ENCODE results near the gene FBXO8.
"Not testable (repeated sequence)": the region's sequence is repeated elsewhere in the genome, so short reads cannot be mapped to it uniquely, and the experiment has no call there.

The FBXO8 gene, protein sequence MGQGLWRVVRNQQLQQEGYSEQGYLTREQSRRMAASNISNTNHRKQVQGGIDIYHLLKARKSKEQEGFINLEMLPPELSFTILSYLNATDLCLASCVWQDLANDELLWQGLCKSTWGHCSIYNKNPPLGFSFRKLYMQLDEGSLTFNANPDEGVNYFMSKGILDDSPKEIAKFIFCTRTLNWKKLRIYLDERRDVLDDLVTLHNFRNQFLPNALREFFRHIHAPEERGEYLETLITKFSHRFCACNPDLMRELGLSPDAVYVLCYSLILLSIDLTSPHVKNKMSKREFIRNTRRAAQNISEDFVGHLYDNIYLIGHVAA

DNA sequence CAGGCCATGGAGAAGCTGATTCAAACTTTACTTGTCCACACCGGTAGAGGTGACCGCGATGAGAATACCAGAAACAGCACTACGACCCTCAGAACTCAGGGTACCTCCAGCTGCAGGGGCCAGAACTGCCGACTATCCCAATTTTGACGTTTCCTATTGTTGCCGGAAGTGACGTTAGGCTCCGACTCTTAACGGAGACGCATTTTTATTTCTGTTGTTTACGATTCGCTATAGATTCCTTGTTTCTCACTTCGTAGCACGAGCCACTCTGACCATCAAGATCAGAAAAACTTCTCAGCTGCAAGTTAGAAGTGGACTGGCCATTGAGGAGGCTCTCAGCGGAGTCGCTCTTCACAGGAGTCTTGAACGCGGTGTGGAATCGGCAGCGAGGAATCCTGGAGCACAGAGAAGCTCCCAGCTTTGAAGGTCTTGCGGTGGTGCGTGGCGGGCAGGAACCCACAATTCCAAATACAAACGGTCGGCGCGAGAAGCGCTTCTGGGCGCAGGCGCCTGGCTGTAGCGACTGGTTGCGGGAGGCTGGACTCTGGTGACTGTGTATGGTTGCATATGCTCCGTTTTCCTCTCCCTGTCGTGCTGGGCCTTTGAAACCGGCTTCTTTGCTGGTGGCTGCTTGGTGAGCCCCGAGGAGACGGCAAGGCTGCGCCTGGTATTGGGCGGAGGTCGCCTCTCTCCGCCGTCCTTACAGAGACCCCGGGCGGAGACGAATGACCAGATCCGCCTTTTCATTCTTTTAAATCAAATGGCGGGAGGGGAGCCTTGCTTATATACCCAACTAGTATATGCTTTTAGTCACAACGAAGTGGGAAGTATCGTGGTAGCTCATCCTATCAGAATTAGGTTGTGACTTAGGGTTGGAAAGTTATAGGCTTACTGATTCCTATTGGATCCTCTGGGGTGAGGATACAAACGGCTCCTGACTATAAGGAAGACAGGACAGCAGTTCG lies at the start of gene FBXO8, which contains the start of gene CEP44:
Gene FBXO8 (minus strand): TSS at position 161 of the 965 bp plus-strand sequence. CDS start 20,575 bp downstream, outside the sequence.
Gene CEP44 (plus strand): TSS at position 405 of the 965 bp plus-strand sequence. CDS start 15,211 bp downstream, outside the sequence.
- peak; percentile 74 for DNase-seq (ENCODE audit: low spot score)

- no peak for DNase-seq (ENCODE audit: low spot score)
These were observed 49.5 kb upstream of the FBXO8 start for GRCh38 chr4:174332741-174333493.

- DNase-seq (ENCODE audit: low spot score): no peak
These were observed 41.3 kb upstream of the FBXO8 start for GRCh38 chr4:174324725-174325124.

GRCh38 chr4:174324236-174324635 lies 40.8 kb upstream of the FBXO8 start:
- no peak for DNase-seq (ENCODE audit: low spot score)

GRCh38 chr4:174320494-174321199 lies 37.2 kb upstream of the FBXO8 start:
- DNase-seq (ENCODE audit: low spot score): no peak

- DNase-seq (ENCODE audit: low spot score): peak; percentile 45
These were observed 35.6 kb upstream of the FBXO8 start for GRCh38 chr4:174318829-174319764.

- no peak for DNase-seq (ENCODE audit: low spot score)
These were observed 34.1 kb upstream of the FBXO8 start for GRCh38 chr4:174317531-174317930.

- no peak for DNase-seq (ENCODE audit: low spot score)
These were observed 33.5 kb upstream of the FBXO8 start for GRCh38 chr4:174316954-174317353.

DNA sequence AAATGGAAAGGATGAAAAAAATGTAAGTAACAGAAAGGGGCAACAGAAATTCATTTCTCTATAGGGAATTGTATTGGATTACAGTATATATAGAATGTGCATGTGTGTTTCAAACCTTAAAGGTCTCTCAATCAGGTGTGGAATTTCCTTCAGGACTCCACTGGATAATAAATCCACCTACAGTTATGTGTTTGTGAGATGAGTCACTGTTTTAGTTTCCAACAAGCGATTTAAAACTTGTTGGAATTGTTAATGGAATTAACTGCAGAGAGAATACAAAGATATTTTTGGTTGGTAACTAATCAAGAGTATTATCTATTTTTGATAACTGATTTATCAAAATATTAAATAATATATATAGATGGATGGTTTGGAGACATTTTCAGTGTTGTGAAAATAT lies 33.1 kb upstream of the FBXO8 start:
- DNase-seq (ENCODE audit: low spot score): no peak

GRCh38 chr4:174314770-174315169 lies 31.3 kb upstream of the FBXO8 start:
- no peak for DNase-seq (ENCODE audit: low spot score)

DNA sequence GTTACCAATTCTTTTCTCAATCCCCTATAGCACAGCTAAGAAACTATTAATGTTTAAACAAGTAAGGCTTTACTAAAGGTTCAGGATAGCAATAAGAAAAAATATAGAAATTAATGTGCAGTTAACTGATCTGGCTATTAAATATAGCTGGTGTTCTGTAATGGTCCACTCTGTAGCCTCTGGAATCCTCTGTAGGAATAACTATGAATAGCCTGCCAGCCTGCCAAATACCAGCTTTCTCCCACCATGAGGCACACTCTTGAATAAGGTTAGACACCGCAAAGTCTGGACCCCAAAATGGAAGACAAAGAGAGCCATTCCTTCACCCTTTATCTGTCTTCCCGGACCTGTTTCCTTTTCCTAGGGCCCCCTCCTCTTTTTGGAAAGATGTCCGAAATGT lies 30.8 kb upstream of the FBXO8 start:
- no peak for DNase-seq (ENCODE audit: low spot score)

GRCh38 chr4:174312993-174313392 lies 29.5 kb upstream of the FBXO8 start:
- DNase-seq (ENCODE audit: low spot score): no peak

DNA sequence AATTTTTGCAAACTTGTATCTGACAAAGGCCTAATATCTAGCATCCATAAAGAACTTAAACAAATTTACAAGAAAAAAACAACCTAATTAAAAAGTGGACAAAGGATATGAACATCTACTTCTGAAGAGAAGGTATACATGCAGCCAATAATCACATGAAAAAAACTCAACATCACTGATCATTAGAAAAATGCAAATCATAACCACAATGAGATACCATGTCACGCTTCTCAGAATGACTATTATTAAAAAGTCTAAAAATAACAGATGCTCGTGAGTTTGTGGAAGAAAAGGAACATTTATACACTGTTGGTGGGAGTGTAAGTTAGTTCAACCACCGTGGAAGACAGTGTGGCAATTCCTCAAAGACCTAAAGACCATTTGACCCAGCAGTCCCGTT lies 24.2 kb upstream of the FBXO8 start:
- DNase-seq (ENCODE audit: low spot score): no peak

- DNase-seq (ENCODE audit: low spot score): no peak
These were observed 22.5 kb upstream of the FBXO8 start for GRCh38 chr4:174305961-174306360.

GRCh38 chr4:174304664-174305063 lies 21.2 kb upstream of the FBXO8 start:
- no peak for DNase-seq (ENCODE audit: low spot score)

DNA sequence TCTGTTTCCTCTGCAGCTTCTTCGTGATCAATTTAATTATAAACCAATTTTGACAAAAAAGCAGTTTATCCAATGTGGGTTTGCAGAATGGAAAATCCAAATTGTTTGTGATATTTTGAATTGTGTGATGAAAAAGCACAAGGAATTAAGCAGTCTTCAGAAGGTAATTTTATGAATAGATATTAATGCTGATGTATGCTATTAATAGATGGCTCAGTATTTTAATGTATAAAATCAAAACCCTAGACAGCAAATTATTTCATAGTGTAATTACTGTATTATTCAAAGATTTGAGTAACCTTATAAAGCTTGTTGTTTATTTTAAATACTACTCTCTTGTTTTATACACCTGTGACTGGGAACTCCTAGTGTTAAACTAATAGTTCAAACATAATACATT lies 20.2 kb upstream of the FBXO8 start:
- no peak for DNase-seq (ENCODE audit: low spot score)

- not testable (repeated sequence) for DNase-seq (ENCODE audit: low spot score)
These were observed 11.7 kb upstream of the FBXO8 start for GRCh38 chr4:174295142-174295541.

DNA sequence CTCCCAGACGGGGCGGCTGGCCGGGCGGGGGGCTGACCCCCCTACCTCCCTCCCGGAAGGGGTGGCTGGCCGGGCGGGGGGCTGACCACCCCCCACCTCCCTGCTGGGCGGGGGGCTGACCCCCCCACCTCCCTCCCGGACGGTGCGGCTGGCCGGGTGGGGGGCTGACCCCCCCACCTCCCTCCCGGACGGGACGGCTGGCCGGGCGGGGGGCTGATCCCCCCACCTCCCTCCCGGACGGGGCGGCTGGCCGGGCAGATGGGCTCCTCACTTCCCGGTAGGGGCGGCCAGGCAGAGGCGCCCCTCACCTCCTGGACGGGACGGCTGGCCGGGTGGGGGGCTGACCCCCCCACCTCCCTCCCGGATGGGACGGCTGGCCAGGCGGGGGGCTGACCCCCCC lies 11.2 kb upstream of the FBXO8 start:
- DNase-seq (ENCODE audit: low spot score): not testable (repeated sequence)

- DNase-seq (ENCODE audit: low spot score): no peak
These were observed 9.0 kb upstream of the FBXO8 start for GRCh38 chr4:174292473-174292872.

DNA sequence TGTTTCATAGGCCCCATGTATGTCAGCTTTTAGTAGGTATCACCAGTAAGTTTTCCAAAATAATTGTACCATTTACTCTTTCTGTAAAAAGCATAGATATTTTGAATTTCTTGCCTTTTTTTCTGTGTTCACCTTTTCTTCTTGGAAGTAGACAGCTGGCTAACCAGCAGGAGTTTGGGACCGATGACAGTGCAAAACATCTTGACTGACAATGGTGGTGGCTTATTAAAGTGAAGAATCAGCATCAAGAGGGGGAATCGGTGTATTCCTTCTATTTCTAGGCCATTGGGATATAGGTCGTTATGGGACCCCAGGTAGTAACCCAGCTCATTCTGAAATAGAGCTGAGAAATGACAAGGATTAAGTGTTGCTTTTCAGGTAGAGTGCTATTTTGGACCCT lies 3.4 kb upstream of the FBXO8 start:
- no peak for DNase-seq (ENCODE audit: low spot score)
